Non-pigmented ciliary epithelial cell (primary cell): ENCODE measurements around the gene KRT1.

Source experiments
- DNase-seq: peaks from one replicate; pipeline ENCODE4 v3.0.0-alpha.2; 2010; ENCODE audit warnings: low read depth

KRT1 gene

GRCh38 chr12:52636189-52636588 lies 44.0 kb downstream of the KRT1 start:
- DNase-seq = no peak

GRCh38 chr12:52634266-52635056 lies 45.7 kb downstream of the KRT1 start:
- DNase-seq = no peak

- no peak for DNase-seq
These were observed 46.8 kb downstream of the KRT1 start for GRCh38 chr12:52633383-52633782.

DNA sequence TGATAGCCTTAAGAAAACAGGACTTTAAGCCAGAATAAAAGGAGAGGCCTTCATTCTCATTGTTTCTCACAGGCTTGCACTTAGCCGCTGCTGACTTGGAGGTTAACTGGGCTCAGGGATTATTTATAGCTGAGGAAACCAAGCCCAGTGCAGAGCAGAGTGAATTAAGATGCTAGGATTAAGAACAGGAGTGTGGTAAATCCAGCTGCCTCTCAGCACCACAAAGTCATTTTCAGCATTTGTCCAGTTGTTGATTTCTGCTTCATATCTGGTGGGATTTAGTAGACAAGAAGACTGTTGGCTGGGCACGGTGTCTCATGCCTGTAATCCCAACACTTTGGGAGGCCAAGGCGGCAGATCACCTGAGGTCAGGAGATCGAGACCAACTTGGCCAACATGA lies 47.6 kb downstream of the KRT1 start:
- no peak for DNase-seq

- no peak for DNase-seq
These were observed 48.3 kb downstream of the KRT1 start for GRCh38 chr12:52631676-52632459.

GRCh38 chr12:52631264-52631663 lies 48.9 kb downstream of the KRT1 start:
- no peak for DNase-seq

DNA sequence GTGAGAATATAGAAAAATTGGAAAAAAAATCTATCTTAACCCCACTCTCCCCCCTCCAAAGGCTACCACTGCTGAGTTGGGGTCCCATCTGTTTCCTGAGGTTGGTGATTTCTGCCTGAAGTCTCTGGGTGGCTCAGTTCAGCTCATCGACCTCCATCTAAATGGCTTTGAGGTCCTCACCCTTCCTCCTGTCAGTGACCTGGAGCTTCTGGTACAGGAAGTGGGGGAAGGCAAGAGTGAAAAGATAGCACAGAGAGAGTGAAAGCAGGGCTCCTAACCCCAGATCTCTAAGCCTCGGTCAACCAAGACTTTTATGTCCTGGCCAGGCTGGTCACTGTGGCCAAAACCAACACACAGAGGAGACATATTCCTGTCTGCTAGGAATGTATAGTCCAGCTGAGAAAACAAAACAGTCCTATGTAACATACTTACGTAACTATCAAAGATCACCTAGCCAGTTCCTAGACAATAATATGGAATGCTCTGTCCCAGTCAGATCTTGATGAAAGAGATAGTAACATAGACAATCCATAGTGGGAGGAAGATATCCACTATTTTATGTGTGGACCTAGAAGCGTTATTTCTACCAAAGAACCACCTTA lies 49.5 kb downstream of the KRT1 start:
- DNase-seq = no peak

DNA sequence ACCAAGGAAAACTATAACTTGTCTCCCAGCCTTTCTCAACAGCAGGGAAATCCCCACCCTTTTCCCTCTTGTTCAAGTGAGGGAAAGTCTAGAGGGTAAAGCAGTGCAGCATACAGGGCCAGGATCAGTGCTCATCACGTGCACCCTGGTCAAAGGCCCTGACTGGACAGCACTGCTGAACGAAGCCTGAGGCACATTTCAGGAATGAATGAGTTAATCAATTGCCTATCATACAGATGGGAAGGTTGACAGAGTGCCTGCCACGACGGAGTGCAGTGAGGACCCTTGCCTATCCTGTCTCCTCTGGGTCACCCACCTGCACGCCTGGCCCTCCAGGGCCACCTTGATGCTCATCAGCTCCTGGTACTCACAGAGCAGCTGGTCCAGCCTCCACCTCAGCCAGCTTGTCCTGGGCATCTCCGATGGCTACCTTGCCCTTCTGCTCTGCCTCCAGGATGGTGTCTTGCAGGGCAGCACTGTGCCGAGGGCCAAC lies 50.2 kb downstream of the KRT1 start:
- no peak for DNase-seq

DNA sequence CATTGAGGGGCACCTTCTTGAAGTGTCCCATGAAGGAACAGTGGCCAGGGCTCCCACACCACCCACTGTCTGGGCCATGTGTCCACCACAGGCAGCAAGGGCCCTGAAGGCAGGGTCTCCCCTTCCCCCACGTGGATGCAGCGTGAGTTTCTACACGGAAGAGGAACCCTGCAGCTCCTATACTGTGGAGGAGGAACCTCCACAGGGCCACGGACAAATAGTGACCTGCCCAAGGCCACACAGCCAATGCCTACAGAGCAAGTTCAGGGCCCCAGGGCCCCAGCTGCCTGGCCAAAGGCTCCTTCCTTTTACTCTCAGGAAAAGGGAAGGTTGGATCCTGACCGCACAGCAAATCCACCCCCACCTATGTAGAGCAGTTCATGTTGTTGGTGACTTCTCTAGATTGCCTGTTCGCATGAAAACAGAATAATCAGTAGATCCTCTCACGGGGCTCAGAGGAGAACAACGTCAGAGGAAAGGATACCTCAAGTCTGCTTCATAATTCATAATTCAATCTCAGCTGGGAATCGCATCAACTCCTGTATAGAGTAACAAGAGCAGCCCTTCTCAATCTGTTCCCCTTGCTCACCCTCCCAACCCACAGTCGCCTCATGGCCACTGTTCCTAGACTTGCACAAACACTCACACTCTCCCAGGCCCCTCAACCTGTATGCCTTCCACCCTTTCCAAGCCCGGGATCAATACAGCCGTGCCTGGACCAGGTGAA lies 50.8 kb downstream of the KRT1 start:
- DNase-seq = no peak

- DNase-seq = no peak
These were observed 51.4 kb downstream of the KRT1 start for GRCh38 chr12:52628841-52629240.

GRCh38 chr12:52628111-52628507 lies 52.1 kb downstream of the KRT1 start:
- DNase-seq = no peak

GRCh38 chr12:52627395-52628110 lies 52.7 kb downstream of the KRT1 start:
- DNase-seq = no peak
